Mucosa of rectum (tissue), 2 donors: ENCODE measurements around the gene FBXO44.
"Not testable (repeated sequence)": the region's sequence is repeated elsewhere in the genome, so short reads cannot be mapped to it uniquely, and the experiment has no call there.

Experiments
- H3K27ac ChIP-seq, 2 donors: one replicate each; pipeline ENCODE4 v1.7.0; 2013; ENCODE audit warnings: inconsistent platforms in 2 of 2, low read depth in 2 of 2, low read length in 2 of 2
- H3K27me3 ChIP-seq, 2 donors: one replicate each; pipeline ENCODE4 v1.7.0; 2013; ENCODE audit warnings: low read length in 2 of 2; ENCODE audit not compliant: control insufficient read depth in 2 of 2, insufficient read depth in 2 of 2
- H3K36me3 ChIP-seq, 2 donors: one replicate each; pipeline ENCODE4 v1.7.0; 2013; ENCODE audit warnings: low read length in 2 of 2; ENCODE audit not compliant: control insufficient read depth in 2 of 2, insufficient read depth in 2 of 2
- H3K4me1 ChIP-seq, 2 donors: one replicate each; pipeline ENCODE4 v1.7.0; 2013; ENCODE audit warnings: low read length in 2 of 2, mild to moderate bottlenecking in 1 of 2; ENCODE audit not compliant: control insufficient read depth in 2 of 2, insufficient read depth in 2 of 2
- H3K4me3 ChIP-seq, 2 donors: one replicate each; pipeline ENCODE4 v1.7.0; 2013; ENCODE audit warnings: low read length in 2 of 2
- H3K9ac ChIP-seq, 2 donors: one replicate each; pipeline ENCODE4 v1.7.0; 2013; ENCODE audit warnings: low read length in 2 of 2, low read depth in 1 of 2, mild to moderate bottlenecking in 1 of 2
- H3K9me3 ChIP-seq, 2 donors: one replicate each; pipeline ENCODE4 v1.7.0; 2013; ENCODE audit warnings: low read length in 2 of 2; ENCODE audit not compliant: control insufficient read depth in 2 of 2
- donor health status: healthy.
- donor health status: Normal muscosa, but diverticular disease.

Gene FBXO44

GRCh38 chr1:11639372-11639771 is 15.3 kb upstream of the FBXO44 start:
- no peak overlapping the region for H3K4me3 ChIP-seq
- H3K27me3 ChIP-seq, result peaks cover 0 to 3% of the 10 kb centered on the region in 2 donors
- no peak overlapping the region for H3K9ac ChIP-seq
- no peak overlapping the region for H3K27ac ChIP-seq
- no peaks in the 10 kb centered on the region for H3K36me3 ChIP-seq
- no peaks in the 10 kb centered on the region for H3K9me3 ChIP-seq
- no peaks in the 10 kb centered on the region for H3K4me1 ChIP-seq

GRCh38 chr1:11640101-11640500 is 14.6 kb upstream of the FBXO44 start:
- H3K4me3 ChIP-seq, result no peak overlapping the region
- peaks cover 0 to 3% of the 10 kb centered on the region in 2 donors for H3K27me3 ChIP-seq
- H3K4me1 ChIP-seq, result no peaks in the 10 kb centered on the region
- H3K27ac ChIP-seq, result no peak overlapping the region
- H3K9me3 ChIP-seq, result no peaks in the 10 kb centered on the region
- no peaks in the 10 kb centered on the region for H3K36me3 ChIP-seq
- no peak overlapping the region for H3K9ac ChIP-seq

GRCh38 chr1:11640944-11641343 is 13.7 kb upstream of the FBXO44 start:
- Histone ChIP-seq H3K36me3 (no peaks in the 10 kb centered on the region), H3K27ac (no peak overlapping the region), H3K9me3 (no peaks in the 10 kb centered on the region), H3K4me3 (no peak overlapping the region), H3K4me1 (no peaks in the 10 kb centered on the region), H3K9ac (no peak overlapping the region), H3K27me3 (peaks cover 0 to 3% of the 10 kb centered on the region in 2 donors)

GRCh38 chr1:11641776-11642305 is 12.8 kb upstream of the FBXO44 start:
- Histone ChIP-seq H3K9me3 (no peaks in the 10 kb centered on the region), H3K36me3 (no peaks in the 10 kb centered on the region), H3K9ac (no peak overlapping the region), H3K27me3 (peaks cover 0 to 11% of the 10 kb centered on the region in 2 donors), H3K4me3 (no peak overlapping the region), H3K27ac (no peak overlapping the region), H3K4me1 (no peaks in the 10 kb centered on the region)

GRCh38 chr1:11642418-11643017 is 12.2 kb upstream of the FBXO44 start:
- H3K27ac ChIP-seq, H3K9ac ChIP-seq, H3K36me3 ChIP-seq, H3K9me3 ChIP-seq, H3K4me1 ChIP-seq, H3K4me3 ChIP-seq: not testable (repeated sequence)
- peaks cover 0 to 12% of the 10 kb centered on the region in 2 donors for H3K27me3 ChIP-seq

GRCh38 chr1:11643782-11644181 is 10.9 kb upstream of the FBXO44 start:
- H3K9ac ChIP-seq, result no peak overlapping the region
- H3K9me3 ChIP-seq, result no peaks in the 10 kb centered on the region
- H3K4me3 ChIP-seq, result no peak overlapping the region
- H3K36me3 ChIP-seq, result no peaks in the 10 kb centered on the region
- no peak overlapping the region for H3K27ac ChIP-seq
- H3K27me3 ChIP-seq, result peaks cover 0 to 22% of the 10 kb centered on the region in 2 donors
- H3K4me1 ChIP-seq, result peaks cover 0 to 5% of the 10 kb centered on the region in 2 donors

GRCh38 chr1:11645270-11645669 is 9.4 kb upstream of the FBXO44 start:
- no peak overlapping the region for H3K27ac ChIP-seq
- no peak overlapping the region for H3K9ac ChIP-seq
- peaks cover 3 to 13% of the 10 kb centered on the region in 2 donors for H3K4me1 ChIP-seq
- no peak overlapping the region for H3K4me3 ChIP-seq
- no peaks in the 10 kb centered on the region for H3K36me3 ChIP-seq
- peaks cover 6 to 29% of the 10 kb centered on the region in 2 donors for H3K27me3 ChIP-seq
- H3K9me3 ChIP-seq, result no peaks in the 10 kb centered on the region

GRCh38 chr1:11645670-11646265 is 8.9 kb upstream of the FBXO44 start:
- H3K27me3 ChIP-seq, result peaks cover 6 to 27% of the 10 kb centered on the region in 2 donors
- H3K27ac ChIP-seq, result no peak overlapping the region
- H3K4me1 ChIP-seq, result peaks cover 3 to 15% of the 10 kb centered on the region in 2 donors
- no peaks in the 10 kb centered on the region for H3K9me3 ChIP-seq
- H3K4me3 ChIP-seq, result no peak overlapping the region
- no peak overlapping the region for H3K9ac ChIP-seq
- no peaks in the 10 kb centered on the region for H3K36me3 ChIP-seq

GRCh38 chr1:11646317-11646716 is 8.4 kb upstream of the FBXO44 start:
- no peaks in the 10 kb centered on the region for H3K9me3 ChIP-seq
- peaks cover 3 to 15% of the 10 kb centered on the region in 2 donors for H3K4me1 ChIP-seq
- H3K9ac ChIP-seq, result no peak overlapping the region
- peaks cover 6 to 33% of the 10 kb centered on the region in 2 donors for H3K27me3 ChIP-seq
- H3K36me3 ChIP-seq, result no peaks in the 10 kb centered on the region
- H3K27ac ChIP-seq, result no peak overlapping the region
- no peak overlapping the region for H3K4me3 ChIP-seq

- no peak overlapping the region for H3K9ac ChIP-seq
These were observed 7.3 kb upstream of the FBXO44 start for GRCh38 chr1:11647333-11647732.

More at GRCh38 chr1:11647333-11647732, 7.3 kb upstream of the FBXO44 start:
- H3K9me3 ChIP-seq, result no peaks in the 10 kb centered on the region
- H3K4me3 ChIP-seq, result no peak overlapping the region
- H3K27me3 ChIP-seq, result peaks cover 8 to 37% of the 10 kb centered on the region in 2 donors
- H3K36me3 ChIP-seq, result no peaks in the 10 kb centered on the region
- H3K27ac ChIP-seq, result no peak overlapping the region
- H3K4me1 ChIP-seq, result peaks cover 3 to 15% of the 10 kb centered on the region in 2 donors
